ENCODE measurements around the gene FYCO1.

Gene FYCO1

DNA sequence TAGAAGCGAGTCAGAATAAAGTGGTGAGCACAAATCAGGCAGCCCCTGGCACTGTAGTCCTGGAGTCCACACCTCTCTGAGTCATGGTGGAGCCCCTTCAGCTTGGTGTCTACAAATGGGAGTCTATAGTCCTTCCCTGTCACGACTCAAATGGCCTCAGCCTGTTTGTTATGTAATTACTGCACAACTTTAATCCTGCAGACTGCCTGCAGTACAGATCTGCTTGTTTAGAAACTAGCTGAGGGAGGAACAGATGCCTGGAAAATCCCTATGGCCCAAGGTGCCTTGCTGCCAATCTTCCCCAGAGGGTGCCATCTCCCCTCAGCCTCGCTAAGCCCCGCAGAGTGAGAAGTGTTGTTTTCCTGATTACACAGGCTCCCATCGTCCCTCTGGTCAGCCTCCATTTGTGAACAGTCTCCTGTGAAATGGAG is 56.3 kb downstream of the FYCO1 start:
- peak in 1 of 2 experiments; percentile 1 for DNase-seq

DNA sequence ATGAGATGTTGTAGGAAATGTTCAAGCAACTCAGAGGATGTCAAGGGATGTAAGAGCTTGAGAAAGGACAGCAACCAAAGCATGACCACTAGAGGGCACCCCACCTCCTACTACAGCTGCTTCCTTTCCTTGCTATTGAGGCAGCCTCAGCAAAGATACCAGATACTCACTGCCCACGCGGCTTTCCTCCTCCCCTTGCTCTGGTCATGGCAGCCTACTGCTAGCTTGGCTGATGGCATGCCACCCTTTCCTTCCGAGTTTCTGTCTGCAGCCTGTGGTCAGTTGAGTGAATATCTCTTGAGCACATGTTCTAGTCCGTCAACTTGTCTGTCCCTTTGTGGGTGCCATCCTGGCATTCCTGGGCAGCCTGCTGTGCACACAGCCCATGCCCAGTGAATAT is 56.8 kb downstream of the FYCO1 start:
- DNase-seq = peak; percentile 73 to 82

DNA sequence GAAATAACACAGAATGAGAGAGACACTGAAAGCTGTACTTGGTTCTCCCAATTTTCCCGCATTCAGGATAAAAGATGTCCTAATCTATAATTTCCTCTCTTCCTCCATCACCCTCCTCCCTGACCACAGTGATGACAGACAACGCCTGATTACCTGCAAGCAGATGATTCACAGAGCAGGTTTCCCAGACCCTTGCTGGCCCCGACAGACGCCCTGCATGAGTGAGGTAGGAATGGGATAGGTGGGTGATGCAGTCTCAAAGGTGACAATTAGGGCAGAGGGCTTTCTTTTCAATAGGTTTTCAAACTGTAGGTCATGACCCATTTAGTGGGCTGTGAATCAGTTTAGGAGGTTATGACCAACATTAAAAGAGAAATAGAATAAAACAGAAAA is 57.6 kb downstream of the FYCO1 start:
- DNase-seq = no peak

DNA sequence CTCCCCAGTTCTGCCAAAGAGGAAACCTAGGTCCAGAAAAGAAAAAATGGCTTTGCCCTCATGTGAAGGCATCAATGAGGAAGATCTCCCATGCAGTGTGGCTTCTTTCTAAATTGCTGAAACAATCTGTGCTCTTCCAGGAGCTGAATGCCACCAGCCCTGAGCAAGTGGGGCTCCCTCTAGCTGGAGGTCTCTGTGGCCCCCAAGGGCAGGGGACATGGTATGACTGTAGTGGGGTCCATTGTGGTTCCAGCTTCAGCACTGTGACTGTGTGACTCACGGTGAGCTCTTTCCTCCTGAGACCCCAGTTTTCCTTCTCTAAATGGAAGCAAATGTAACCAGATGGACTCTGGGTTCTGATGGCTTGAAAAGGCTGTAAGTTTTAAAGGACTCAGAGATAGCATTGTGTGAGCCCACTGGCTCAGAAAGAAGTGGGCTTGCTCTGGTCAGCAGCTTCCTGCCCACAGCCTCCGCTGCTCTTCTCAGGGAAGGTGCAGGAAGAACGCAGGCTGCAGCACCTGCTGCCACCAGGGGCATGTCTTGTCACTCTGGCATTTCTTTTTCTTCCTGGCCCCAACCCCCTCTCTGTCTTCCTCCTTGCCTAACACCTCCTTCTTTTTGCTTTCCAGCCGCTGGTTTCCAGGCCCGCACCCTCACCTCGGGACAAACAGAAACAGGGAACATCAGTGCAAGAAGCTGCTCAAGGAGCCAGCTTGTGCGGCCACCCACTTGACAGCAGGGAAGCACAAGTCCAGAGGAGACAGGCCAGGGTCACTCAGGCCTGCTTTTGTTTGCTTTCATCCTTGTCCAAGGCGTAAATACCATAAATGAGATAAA is 58.2 kb downstream of the FYCO1 start:
- DNase-seq = no peak

DNA sequence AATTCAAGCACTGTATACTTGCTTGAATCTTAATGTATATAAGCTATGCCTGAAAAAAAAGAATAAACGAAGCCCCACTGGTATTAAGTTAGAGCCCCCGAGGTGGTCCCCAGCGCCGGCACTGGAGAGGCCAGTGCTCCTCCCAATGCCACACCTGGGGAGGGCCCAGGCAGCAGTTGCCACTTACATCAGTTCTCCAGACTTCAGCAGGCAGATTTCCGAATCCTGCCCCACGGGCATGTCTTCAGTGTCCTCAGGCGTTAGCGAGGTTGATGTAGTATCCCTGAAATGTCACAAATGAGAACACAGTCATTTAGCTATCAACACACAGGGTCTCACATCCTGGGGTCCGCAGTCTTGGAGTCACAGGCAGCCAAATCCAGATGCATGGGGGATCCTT is 59.4 kb downstream of the FYCO1 start:
- DNase-seq = no peak

DNA sequence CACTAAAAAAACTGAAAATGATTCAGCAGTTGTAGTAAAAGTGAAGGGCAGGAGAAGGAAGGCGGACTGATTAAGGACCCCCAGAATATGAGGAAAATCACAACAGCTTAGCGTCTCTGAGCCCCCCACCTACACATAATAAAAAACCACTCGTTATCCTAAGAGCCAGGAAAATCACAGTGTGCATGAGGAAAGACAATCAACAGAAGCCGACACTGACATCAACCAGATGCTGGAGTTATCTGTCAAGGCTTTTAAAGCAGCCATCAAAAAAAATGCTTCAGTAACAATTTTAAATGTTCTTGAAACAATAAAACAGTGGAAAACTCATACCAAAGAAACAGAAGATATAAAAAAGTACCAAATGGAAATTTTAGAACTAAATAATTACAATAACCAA is 62.0 kb downstream of the FYCO1 start:
- DNase-seq = no peak

DNA sequence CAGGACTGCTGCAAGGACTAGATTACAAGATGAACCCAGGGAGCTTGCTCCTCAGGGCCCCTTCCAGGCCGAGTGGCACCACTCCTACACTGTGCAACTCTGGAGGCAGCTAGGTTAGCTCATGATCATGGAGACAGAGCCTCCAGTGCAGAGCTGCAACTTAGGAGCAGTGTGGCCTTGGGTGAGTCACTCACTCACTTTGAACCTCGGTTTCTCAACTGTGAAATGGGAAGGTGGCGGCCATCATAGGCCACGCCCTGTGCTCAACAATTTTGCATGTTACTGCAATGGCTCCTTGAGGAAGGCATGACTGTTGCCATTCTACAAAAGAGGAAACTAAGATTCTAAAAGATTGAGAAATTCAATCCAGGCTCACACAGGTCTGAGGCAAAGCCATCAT is 63.5 kb downstream of the FYCO1 start:
- DNase-seq = no peak

DNA sequence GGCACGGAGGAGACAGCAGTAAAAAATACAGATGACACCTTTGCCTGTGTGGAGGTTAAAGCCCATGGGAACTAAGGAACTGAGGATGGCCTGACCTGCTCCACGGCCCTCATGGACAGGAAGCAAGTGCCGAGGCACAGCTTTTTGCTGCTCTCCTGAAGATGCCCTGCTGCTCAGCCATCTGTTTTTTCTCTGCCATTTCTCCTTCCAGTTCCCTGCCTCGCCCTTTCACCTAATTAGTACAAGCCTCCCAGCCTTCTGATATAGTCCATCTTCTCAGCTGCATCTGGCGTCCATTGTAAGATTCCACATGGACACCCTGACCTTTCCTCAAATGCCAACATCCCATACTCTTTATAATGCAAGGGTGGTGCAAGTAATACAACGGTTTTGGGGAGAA is 64.1 kb downstream of the FYCO1 start:
- no peak for DNase-seq

DNA sequence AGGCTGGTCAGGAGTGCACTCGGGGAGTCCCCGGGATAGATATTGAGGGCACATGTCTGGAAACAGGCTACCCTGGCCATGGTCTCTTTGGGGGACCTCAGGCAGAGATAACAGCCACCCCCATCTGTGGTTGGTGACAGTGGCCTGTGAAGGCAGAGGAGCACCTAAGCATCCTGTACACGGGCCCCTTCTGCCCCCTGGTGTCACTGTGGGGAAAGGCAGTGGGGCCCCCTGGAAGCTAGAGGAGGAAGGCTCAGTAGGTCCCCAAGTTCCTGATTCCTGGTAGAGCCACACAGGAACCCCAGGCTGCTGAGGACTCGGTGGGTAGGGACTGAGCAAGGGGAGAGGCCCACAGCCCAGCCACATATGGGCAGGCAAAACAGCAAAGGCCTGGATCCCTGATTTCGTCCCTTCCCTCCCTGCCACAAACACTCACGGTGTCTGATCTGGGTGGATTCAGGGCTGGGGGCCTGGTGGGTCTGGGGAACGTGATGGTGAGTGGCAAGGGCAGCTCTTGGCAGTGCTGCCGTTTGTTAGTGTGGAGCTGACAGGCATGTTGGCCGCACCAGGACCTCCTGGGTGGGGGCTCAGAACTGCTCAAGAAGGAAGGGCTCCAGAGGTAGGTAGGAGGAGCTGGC is 66.5 kb downstream of the FYCO1 start:
- peak in 1 of 2 experiments; percentile 4 for DNase-seq

DNA sequence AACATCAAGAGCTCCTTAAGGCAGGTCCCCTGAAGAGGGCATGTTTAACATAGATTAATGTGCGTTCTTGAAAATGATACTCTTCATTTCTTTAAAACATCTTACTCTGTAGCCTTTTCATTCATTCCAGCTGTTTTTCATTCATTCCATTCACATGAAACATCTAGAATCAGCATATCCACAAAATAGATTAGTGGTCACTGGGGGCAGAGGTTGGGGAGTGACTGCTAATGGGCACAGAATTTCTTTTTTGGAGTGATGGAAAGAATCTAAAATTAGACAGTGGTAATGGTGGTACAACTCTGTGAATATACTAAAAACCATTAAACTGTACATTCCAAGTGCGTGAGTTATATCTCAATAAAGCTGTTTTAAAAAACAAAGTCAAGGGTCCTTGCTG is 67.7 kb downstream of the FYCO1 start:
- no peak for DNase-seq

DNA sequence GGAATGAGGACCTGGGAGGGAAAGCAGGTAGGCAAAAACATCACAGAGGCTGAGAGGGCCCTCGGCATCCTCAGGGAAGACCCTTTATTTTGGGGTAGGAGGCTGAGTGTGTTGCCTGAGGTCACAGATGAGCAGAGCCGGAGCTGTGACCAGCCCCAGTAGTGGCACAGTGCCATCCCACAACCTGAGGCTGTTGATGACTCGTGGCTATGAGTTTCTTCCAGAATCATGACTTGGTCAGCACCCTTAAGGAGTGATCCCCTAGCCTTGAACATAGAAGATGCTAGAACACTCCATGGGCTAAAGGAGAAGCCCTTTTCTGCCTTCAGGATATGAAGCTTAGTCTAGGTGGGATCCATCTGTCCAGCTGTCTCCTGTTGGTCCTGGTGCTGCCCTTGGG is 71.9 kb downstream of the FYCO1 start:
- DNase-seq = no peak

DNA sequence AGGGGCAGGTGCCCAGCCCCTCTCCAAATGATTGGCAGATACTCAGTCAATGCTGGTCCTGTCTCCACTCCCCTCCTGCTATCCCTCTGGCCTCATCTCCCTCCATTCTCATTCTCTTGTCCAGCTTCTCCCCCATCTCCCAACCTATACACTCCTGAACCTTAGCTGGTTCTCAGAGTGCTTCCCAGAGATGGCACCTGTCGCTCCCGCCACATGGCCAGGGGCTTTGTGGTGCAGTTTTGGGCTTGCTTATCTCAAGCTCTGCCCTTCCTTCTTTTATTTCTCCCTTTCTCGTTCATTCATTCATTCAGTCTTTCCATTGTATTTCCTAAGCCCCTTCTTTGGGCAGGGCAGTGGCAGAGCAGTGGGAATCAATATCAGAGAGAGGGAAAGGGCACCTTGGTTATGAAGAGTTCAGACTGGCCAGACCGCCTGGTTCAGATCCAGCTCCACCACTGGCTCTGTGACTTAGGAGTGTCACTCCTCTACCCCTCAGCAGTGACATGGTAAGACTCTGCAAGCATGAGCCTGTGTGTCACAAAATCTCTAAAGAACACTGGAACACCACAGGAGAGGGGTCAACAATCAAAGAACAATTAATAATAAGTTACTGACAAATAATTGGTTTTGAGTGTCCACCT is 72.6 kb downstream of the FYCO1 start:
- no peak for DNase-seq

DNA sequence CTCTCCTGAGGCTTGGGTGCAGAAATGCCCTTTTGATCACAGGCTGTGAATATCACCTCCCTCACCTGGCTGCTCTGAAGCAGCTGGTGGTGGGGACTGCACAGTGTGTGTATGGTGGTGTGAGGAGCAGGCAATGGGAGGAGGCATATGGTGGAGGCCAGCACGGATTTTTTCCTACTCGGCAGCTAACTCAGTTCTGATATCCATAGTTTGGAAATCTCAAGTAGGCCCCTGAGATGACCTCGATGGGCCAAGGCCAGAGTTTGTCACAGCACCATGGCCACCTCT is 73.6 kb downstream of the FYCO1 start:
- DNase-seq = no peak

DNA sequence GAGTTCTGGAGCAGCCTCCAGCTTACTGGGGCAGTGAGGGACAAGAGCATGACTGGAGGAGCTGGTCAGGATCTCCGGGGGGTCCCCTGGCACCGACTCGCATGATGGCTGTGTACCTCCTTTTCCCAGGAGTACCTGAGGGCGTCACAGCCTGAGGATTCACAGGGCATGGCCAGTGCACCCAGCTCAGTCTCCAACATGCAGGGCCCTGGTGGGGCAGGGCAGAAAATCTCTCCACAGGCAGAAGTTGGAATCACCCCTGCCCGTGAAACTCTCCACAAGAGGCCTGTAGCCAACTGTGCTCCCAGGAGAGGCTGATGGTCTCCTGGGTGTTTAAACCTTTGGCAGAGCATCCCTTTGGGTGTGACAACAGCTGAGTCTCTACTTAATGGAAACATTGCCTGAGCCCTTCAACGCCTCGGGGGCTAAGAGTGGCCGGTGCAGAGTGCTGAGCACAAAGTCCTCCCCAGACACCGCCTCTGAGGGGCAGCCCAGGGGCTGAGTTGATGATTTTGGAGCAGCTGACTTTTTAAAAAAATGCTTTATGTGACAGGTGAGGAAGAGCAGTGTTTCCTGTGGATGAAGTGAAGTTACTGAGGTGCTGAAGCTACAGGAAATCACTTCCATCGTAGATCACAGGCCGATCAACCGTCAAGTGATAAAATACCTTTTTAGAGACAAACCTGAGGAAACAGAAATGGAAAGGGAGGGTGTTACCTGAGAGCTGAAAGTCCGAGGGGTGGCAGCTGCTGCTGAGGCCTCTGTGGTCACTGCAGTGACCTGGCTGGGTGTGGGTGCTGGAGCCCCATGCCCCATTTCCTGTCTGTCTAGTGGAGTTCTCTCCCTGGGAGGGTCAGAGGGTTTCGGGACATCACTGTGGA is 74.2 kb downstream of the FYCO1 start:
- DNase-seq = no peak

DNA sequence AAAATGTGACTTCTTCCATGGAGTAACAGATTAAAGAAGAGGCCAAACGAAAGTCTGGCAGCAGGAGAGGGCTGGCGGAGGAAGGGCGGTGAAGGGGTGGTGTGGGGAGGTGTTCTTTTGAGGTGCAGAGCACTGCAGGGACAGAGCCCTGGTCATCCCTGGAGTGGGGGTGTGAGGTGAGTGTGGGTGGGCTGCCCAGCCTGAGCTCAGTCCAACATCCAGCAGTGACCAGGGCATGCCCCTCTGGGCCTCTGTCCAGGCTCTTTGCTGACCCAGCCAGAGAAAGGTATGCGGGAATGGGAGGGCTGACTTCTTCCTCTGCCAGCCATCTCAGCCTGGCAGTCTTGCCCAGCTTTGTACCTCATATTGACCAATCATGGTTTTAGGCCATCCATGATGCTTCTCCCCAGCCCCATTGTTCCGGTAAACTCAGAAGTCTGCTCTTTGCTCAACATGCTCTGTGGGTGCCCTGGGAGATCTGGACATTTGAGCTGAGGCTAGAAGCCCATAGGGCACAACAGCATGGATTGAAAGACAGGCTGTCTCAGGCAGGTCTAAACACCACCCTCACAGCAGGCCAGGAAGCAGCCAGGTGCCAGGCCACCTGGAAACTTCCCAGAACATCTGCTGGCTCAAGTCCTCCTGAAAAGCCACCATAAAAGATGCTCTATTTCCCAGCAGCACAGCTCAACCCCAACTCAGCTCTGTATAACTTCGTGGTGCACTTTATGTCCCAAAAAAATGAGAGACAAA is 78.3 kb downstream of the FYCO1 start:
- DNase-seq = peak; percentile 53 to 79

DNA sequence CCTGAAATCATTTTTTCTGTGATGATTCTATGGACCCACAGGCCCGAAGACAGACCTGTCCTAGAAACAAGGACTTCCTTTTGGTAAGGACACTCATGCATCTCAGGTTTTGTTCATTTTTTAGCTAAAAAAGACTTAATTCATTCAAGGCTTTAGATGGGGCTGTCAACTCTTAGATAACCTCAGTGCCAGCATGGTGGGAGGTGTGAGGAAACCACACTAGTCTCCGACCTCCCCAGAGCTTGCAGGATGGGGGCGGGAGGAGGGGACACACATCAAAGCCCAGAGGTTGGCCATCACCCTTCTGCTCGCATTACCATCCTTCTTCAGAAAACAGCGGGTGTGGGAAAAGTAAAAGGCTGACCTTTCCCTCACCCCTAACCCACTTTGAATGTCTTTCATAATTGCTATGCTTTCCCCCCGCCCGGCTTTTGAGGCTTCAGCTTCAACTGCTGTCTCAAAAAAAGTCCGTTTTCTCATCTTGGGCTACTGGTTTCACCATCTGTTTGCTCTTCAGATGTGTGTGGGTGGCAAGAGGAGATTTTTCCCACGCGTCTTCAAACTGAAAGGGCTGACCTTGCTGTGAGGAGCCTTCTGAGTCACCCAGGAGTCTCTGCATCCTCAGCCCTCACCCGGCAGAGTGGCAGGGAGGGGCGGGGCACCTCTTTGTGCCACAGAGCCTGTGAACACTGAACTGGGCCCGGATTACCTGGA is 79.9 kb downstream of the FYCO1 start:
- no peak for DNase-seq

DNA sequence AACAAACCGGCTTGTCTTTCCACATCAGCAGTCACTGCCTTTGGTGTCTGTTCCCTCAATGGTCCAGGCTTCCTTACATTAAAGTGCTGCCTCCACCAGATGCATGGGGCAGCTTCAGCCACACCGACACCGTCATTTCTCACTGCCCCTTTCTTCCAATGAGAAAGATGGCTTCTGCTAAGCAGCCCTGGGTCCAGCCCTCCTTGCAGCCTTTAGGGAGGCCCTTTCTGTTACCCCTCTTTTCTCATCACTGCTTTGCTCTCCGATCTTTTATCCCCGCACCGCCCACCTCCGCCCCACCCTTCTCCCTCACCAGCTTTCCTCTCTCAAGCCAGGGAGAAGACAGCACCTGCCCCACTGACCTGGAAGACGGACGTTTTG is 80.6 kb downstream of the FYCO1 start:
- no peak for DNase-seq

DNA sequence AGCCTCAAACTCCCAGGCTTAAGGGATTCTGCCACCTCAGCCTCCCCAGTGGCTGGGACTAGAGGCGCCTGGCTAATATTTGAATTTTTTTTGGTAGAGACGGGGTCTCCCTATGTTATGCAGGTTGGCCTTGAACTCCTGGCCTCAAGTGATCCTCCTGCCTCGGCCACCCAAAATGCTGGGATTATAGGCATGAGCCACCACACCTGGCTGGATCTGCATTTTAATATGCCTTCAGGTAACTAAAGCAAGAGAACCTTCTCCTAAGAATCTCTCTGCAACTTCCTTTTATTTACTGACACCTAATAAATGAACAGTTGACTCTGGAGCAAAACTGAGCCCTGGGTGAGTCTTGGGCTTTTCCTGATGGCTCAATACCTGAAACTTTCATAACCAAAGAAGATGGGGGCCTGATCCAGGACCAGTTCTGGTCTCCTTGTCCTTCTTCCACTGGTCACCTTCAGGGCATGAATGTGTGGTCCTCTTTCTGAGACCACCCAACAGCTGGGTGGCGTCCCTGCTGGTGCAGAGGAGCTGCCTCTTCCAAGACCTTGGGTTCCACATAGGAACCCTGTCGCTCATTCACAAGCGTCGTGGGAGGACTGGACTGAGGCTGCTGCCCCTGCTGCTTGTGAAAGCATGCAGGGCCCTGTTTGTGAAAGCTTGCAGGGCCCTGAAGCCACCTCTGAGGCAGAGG is 81.1 kb downstream of the FYCO1 start:
- DNase-seq = no peak

DNA sequence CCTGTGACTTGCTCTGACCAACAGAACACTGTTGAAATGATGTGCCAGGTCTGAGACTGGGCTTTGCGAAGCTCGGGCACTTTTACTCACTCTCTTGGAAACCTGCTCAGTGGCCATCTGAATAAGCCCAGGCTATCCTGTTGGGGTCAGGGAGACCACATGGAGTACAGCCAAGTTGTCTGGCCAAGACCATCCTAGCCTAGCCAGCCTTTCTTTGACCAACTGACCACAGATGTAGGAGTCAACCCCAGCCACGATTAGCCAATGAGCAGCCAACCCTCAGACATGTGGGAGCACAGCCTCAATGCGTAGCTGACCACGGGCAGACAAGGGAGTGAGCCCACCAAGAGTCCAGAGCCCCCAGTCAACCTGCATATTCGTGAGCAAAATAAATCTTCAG is 83.2 kb downstream of the FYCO1 start:
- DNase-seq = no peak

DNA sequence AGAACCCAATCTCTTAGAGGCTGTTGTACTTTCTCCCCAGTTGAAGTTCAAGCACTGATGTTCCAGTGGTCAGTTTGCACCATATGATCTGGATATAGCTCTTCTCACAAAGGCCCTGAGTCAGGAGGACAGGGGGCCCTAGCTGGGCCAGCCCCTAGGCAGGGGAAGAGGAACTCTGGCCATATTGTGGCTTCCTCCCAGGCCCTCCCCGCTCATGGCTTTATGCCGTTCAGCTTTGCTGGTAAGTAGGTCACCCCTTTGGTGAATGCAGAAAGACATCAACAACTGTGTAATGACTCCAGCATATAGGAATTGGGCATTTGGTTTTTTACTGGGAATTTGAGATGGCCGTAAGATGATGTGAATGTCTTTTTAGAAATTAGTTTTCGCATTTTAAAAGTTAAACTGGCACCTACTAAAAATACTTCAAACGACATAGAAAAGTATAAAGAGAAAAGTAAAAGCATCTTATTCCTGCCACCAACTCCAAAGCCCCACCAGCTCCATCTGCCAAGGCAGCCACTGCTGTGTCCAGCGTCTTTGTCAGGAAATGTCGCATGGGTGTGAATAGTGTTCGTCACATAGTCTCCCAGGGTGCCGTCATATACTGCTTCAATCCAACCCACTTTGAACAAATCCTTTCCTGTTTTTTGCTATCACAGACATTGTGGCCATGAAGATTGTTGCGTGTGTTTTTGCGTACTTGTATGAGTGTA is 84.0 kb downstream of the FYCO1 start:
- no peak for DNase-seq

DNA sequence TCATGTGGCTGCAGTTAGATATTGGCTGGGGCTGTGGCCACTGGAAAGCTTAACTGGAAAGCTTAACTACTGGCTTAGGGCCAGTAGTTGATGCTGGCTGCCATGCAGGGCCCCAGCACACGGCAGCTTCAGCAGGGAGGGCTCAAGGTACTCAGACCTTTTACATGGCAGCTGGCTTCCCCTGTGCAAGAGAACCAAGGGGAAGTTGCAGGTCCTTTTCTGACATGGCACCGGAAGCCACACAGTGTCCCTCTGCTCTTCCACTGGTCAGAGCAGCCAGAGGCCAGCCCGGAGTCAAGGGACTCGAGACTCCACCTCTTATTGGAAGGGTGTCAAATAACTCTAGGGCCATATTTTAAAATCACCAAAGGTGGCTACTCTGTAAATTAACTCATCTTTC is 84.7 kb downstream of the FYCO1 start:
- no peak for DNase-seq
